ENCODE data around the gene GSDME. TPM values are rescaled to one million over a fixed set of nuclear protein-coding genes. Genes with fewer than 3 reads are reported as not detected.
A peak's percentile ranks its signal among the peaks of the same experiment; 100 is the strongest.

GSDME gene
- total and polyA plus RNA-seq, 4 experiments from 2014 or later, result 0.46 to 1.7 (median 0.92) TPM

DNA sequence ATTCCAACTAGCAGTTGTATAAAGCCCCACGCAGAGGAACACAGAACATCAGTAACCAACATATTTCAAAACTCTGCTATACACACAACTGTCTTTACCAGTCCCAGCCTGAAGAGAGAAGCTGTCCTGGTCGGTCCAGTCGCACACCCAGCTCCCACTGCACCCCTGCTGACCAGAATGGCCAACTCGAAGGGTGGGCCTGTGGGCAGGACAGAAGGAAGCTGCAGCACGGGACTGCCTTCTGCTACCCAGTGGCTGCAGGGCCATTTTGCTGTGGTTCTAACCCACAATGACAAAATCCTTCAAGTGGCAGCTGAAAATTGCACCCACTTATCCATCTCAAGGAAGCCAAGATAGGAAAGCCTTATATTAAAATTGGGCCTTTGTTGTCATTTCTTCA, 48.2 kb downstream of the GSDME start:
- peaks cover 0 to 12% of the 10 kb centered on the region in 2 donors for H3K27me3 Mint-ChIP-seq
- POLR2A ChIA-PET (ENCODE audit: partially characterized antibody), result no interaction called here
- Histone ChIP-seq H3K36me3 (ENCODE audit: insufficient read depth, low read length) (no peaks in the 10 kb centered on the region), H3K27me3 (ENCODE audit: insufficient read depth, low read length) (no peaks in the 10 kb centered on the region), H3K4me1 (ENCODE audit: insufficient read depth, low read length) (no peaks in the 10 kb centered on the region), H3K27ac (ENCODE audit: low read depth, low read length) (no peak overlapping the region), H3K4me3 (ENCODE audit: low read length in 2 of 2) (no peak overlapping the region), H3K9me3 (ENCODE audit: control insufficient read depth in 1 of 2, low read length in 2 of 2) (no peaks in the 10 kb centered on the region)
- H3K9me3 Mint-ChIP-seq, result no peaks in the 10 kb centered on the region
- no peak for DNase-seq
- CTCF ChIA-PET (ENCODE audit: partially characterized antibody), result no interaction called here
- no peaks in the 10 kb centered on the region for H3K36me3 Mint-ChIP-seq
- H3K4me1 Mint-ChIP-seq, result no peaks in the 10 kb centered on the region
- intact Hi-C loops (cut with micrococcal nuclease), result no loop called here
- H3K4me3 Mint-ChIP-seq, result no peak overlapping the region
- H3K27ac Mint-ChIP-seq, result no peak overlapping the region

DNA sequence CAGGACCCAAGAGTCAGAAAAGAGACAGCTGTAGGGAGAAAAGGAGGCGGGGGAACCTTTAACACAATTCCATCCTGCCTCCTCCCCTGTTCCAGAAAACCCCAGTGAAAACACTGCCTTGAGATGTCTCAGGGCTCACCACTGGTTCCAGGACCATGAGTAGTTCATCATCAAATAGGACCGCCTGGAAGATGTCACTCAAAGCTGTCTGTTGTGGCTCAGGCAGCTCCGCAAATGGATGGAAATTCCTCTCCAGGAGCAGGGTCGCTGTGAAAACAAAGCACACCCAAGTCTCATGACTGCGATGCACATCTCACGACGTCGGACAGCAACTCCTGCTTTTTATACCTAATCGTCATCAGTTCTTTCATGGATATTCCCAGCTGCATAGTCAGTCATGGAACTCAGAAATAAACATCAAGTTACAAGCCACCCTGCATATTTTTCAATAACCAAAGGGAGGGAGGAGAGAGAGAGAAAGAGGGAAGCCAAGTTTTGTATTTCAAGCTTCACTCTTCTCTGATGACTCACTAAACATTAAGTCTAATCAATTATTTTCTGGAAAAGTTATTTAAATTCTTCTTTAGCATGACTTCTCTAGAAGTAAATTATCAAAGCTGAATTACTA, 49.2 kb downstream of the GSDME start:
- Histone ChIP-seq H3K27ac (ENCODE audit: low read depth, low read length) (no peak overlapping the region), H3K4me3 (ENCODE audit: low read length in 2 of 2) (no peak overlapping the region), H3K9me3 (ENCODE audit: control insufficient read depth in 1 of 2, low read length in 2 of 2) (no peaks in the 10 kb centered on the region), H3K27me3 (ENCODE audit: insufficient read depth, low read length) (no peaks in the 10 kb centered on the region), H3K4me1 (ENCODE audit: insufficient read depth, low read length) (no peaks in the 10 kb centered on the region), H3K36me3 (ENCODE audit: insufficient read depth, low read length) (no peaks in the 10 kb centered on the region)
- no peak overlapping the region for H3K4me3 Mint-ChIP-seq
- H3K36me3 Mint-ChIP-seq, result no peaks in the 10 kb centered on the region
- H3K27ac Mint-ChIP-seq, result no peak overlapping the region
- POLR2A ChIA-PET (ENCODE audit: partially characterized antibody), result no interaction called here
- intact Hi-C loops (cut with micrococcal nuclease), result no loop called here
- no peak for DNase-seq
- no peaks in the 10 kb centered on the region for H3K9me3 Mint-ChIP-seq
- H3K27me3 Mint-ChIP-seq, result peaks cover 0 to 9% of the 10 kb centered on the region in 2 donors
- H3K4me1 Mint-ChIP-seq, result no peaks in the 10 kb centered on the region
- CTCF ChIA-PET (ENCODE audit: partially characterized antibody), result no interaction called here

DNA sequence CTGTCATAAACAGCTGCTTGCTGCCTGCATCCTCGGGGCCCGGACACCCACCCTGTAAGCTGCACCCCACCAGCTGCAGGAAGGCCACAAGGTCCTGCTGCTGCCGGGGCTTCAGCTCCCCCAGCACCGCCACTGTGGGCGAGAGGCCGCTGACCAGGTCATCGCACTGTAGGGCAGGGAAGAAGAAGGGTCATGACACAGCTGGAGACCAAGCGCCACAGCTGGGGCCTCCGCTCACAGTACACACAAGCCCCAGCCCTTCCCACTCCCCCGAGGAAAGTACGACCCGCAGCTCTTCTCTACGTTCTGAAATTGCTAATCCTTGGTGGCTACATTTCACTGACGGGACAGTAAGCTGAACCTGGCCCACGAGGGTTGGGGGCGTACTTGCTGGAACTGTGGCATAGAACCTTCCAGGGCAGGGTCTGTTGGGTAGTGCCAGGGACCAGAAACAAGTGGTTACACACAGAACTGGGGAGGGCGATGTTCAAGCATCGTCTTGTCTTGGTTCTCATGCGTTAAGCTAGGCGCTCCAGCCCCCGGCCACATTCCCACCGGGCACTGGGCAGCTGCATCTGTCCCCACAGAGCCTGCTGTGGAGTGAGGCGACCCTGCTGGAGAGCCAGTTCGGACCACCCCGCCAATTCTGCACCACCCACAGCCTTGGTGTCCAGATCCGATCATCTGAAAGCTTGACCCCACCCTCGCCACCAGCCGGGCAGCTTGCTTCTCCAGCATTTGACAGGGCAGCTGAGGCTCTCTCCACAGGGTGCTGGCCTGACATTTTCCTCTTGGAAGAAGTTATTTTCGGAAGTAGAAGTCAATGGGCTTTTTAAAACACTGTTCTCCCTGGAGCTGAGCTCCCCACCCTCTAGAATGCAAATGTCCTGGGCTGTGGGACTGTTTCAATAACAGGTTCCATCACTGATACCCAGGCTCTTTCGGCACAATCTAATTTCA, 50.8 kb downstream of the GSDME start:
- Mint-ChIP-seq H3K27me3 (peaks cover 0 to 8% of the 10 kb centered on the region in 2 donors), H3K9me3 (no peaks in the 10 kb centered on the region), H3K36me3 (no peaks in the 10 kb centered on the region), H3K4me1 (no peaks in the 10 kb centered on the region), H3K4me3 (no peak overlapping the region), H3K27ac (no peak overlapping the region)
- intact Hi-C loops (cut with micrococcal nuclease), result no loop called here
- Histone ChIP-seq H3K36me3 (ENCODE audit: insufficient read depth, low read length) (no peaks in the 10 kb centered on the region), H3K27me3 (ENCODE audit: insufficient read depth, low read length) (no peaks in the 10 kb centered on the region), H3K4me1 (ENCODE audit: insufficient read depth, low read length) (no peaks in the 10 kb centered on the region), H3K4me3 (ENCODE audit: low read length in 2 of 2) (no peak overlapping the region), H3K9me3 (ENCODE audit: control insufficient read depth in 1 of 2, low read length in 2 of 2) (no peaks in the 10 kb centered on the region), H3K27ac (ENCODE audit: low read depth, low read length) (no peak overlapping the region)
- ChIA-PET POLR2A (ENCODE audit: partially characterized antibody) (no interaction called here), CTCF (ENCODE audit: partially characterized antibody) (interaction anchor here (0.6 to 2.4 kb wide), 2 partner anchors 9 to 18 kb away, joined by 3 to 7 read pairs; no protein-coding TSS in a partner anchor)
- no peak for DNase-seq

DNA sequence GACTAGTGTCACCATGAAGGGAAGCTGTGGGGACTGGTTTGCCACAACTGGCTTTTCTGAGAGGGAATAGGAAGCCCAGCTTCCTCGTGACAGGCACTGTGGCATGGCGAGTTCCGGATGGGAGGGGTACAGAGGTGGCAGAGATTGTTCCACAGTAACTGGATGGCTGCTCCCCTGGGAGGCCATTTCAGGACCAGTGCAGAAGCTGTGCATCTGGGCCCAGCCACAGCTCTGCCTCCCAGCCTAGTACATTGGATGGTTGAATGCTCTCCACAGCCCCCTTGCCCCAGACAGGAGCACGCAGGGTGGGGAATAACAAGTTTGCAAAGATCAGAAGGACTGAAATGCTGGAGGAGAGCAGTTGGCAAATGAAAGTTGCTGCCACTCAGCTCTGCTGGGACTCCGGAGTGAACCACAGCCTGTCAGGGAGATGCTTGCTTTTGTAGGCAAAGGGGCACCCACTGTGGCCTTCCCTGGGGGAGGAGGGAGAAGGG, 51.8 kb downstream of the GSDME start:
- POLR2A ChIA-PET (ENCODE audit: partially characterized antibody), result no interaction called here

DNA sequence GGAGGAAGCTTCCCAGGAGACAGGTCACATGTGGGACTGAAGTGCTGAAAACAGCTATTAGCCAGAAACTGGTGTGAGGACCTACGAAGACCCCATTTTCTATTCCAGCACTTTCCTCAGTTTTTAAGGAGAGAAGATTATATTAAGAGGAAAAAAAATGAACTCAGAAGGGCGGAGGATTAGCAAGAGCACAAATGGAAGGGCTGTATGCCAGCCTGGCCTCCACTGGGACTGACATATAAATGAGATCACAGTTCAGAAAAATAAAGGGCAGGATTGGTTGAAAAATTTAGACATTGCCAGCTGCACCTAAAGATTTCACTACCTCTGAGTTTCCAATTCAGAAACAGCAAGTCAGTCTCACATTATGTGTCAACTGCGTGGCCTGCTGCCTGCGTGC, 53.0 kb downstream of the GSDME start:
- Mint-ChIP-seq H3K27me3 (no peaks in the 10 kb centered on the region), H3K36me3 (no peaks in the 10 kb centered on the region), H3K9me3 (no peaks in the 10 kb centered on the region), H3K4me1 (no peaks in the 10 kb centered on the region), H3K27ac (no peak overlapping the region), H3K4me3 (no peak overlapping the region)
- H3K4me3 ChIP-seq (ENCODE audit: low read length in 2 of 2), result no peak overlapping the region
- DNase-seq, result no peak
- H3K36me3 ChIP-seq (ENCODE audit: insufficient read depth, low read length), result no peaks in the 10 kb centered on the region
- H3K27ac ChIP-seq (ENCODE audit: low read depth, low read length), result no peak overlapping the region
- H3K9me3 ChIP-seq (ENCODE audit: control insufficient read depth in 1 of 2, low read length in 2 of 2), result no peaks in the 10 kb centered on the region
- intact Hi-C loops (cut with micrococcal nuclease), result no loop called here
- no peaks in the 10 kb centered on the region for H3K27me3 ChIP-seq (ENCODE audit: insufficient read depth, low read length)
- ChIA-PET POLR2A (ENCODE audit: partially characterized antibody) (no interaction called here), CTCF (ENCODE audit: partially characterized antibody) (interaction anchor here (2.4 kb wide), 1 partner anchor 11 kb away, joined by 7 read pairs; no protein-coding TSS in a partner anchor)
- H3K4me1 ChIP-seq (ENCODE audit: insufficient read depth, low read length), result no peaks in the 10 kb centered on the region

More for the DNA sequence above, 51.8 kb downstream of the GSDME start:
- Mint-ChIP-seq H3K4me1 (no peaks in the 10 kb centered on the region), H3K27ac (no peak overlapping the region), H3K36me3 (no peaks in the 10 kb centered on the region), H3K4me3 (no peak overlapping the region), H3K9me3 (no peaks in the 10 kb centered on the region), H3K27me3 (peaks cover 0 to 6% of the 10 kb centered on the region in 2 donors)
- CTCF ChIA-PET (ENCODE audit: partially characterized antibody), result interaction anchor here (2.4 kb wide), 1 partner anchor 10 kb away, joined by 7 read pairs; no protein-coding TSS in a partner anchor
- Histone ChIP-seq H3K36me3 (ENCODE audit: insufficient read depth, low read length) (no peaks in the 10 kb centered on the region), H3K9me3 (ENCODE audit: control insufficient read depth in 1 of 2, low read length in 2 of 2) (no peaks in the 10 kb centered on the region), H3K27ac (ENCODE audit: low read depth, low read length) (no peak overlapping the region), H3K27me3 (ENCODE audit: insufficient read depth, low read length) (no peaks in the 10 kb centered on the region), H3K4me1 (ENCODE audit: insufficient read depth, low read length) (no peaks in the 10 kb centered on the region), H3K4me3 (ENCODE audit: low read length in 2 of 2) (no peak overlapping the region)
- DNase-seq, result no peak
- intact Hi-C loops (cut with micrococcal nuclease), result no loop called here

- ChIA-PET CTCF (ENCODE audit: partially characterized antibody) (interaction anchor here (0.6 kb wide), 1 partner anchor 18 kb away, joined by 3 read pairs; no protein-coding TSS in a partner anchor), POLR2A (ENCODE audit: partially characterized antibody) (no interaction called here)
- H3K9me3 Mint-ChIP-seq, result no peaks in the 10 kb centered on the region
These were observed 54.0 kb downstream of the GSDME start for GRCh38 chr7:24703296-24703695.

GRCh38 chr7:24702755-24703154, 54.5 kb downstream of the GSDME start:
- intact Hi-C loops (cut with micrococcal nuclease), result no loop called here
- Mint-ChIP-seq H3K27ac (no peak overlapping the region), H3K4me3 (no peak overlapping the region), H3K36me3 (no peaks in the 10 kb centered on the region), H3K27me3 (no peaks in the 10 kb centered on the region), H3K9me3 (no peaks in the 10 kb centered on the region), H3K4me1 (no peaks in the 10 kb centered on the region)
- Histone ChIP-seq H3K9me3 (ENCODE audit: control insufficient read depth in 1 of 2, low read length in 2 of 2) (no peaks in the 10 kb centered on the region), H3K4me1 (ENCODE audit: insufficient read depth, low read length) (no peaks in the 10 kb centered on the region), H3K27me3 (ENCODE audit: insufficient read depth, low read length) (no peaks in the 10 kb centered on the region), H3K27ac (ENCODE audit: low read depth, low read length) (no peak overlapping the region), H3K36me3 (ENCODE audit: insufficient read depth, low read length) (no peaks in the 10 kb centered on the region), H3K4me3 (ENCODE audit: low read length in 2 of 2) (no peak overlapping the region)
- no peak for DNase-seq
- CTCF ChIA-PET (ENCODE audit: partially characterized antibody), result no interaction called here
- POLR2A ChIA-PET (ENCODE audit: partially characterized antibody), result no interaction called here

More at GRCh38 chr7:24703296-24703695, 54.0 kb downstream of the GSDME start:
- H3K4me1 Mint-ChIP-seq, result no peaks in the 10 kb centered on the region
- intact Hi-C loops (cut with micrococcal nuclease), result no loop called here
- DNase-seq, result no peak
- no peaks in the 10 kb centered on the region for H3K27me3 ChIP-seq (ENCODE audit: insufficient read depth, low read length)
- H3K4me3 Mint-ChIP-seq, result no peak overlapping the region
- no peak overlapping the region for H3K4me3 ChIP-seq (ENCODE audit: low read length in 2 of 2)
- H3K27ac ChIP-seq (ENCODE audit: low read depth, low read length), result no peak overlapping the region
- no peaks in the 10 kb centered on the region for H3K36me3 Mint-ChIP-seq
- peak overlapping the region in 1 of 7 donors; percentile 15 for H3K27ac Mint-ChIP-seq
- no peaks in the 10 kb centered on the region for H3K36me3 ChIP-seq (ENCODE audit: insufficient read depth, low read length)
- H3K27me3 Mint-ChIP-seq, result no peaks in the 10 kb centered on the region
- no peaks in the 10 kb centered on the region for H3K9me3 ChIP-seq (ENCODE audit: control insufficient read depth in 1 of 2, low read length in 2 of 2)
- H3K4me1 ChIP-seq (ENCODE audit: insufficient read depth, low read length), result no peaks in the 10 kb centered on the region

All from CD4-positive, alpha-beta memory T cell (primary cell).